DMS114 treated with DMSO at 0.1 percent for 48 hours (cell line): ENCODE results near the gene DCP2.
"Not testable (repeated sequence)": the region's sequence is repeated elsewhere in the genome, so short reads cannot be mapped to it uniquely, and the experiment has no call there.

ENCODE experiments used
- DNase-seq: peaks from one replicate; lab custom pipeline; 2025; ENCODE audit not compliant: unreplicated experiment; lab: John Stamatoyannopoulos, UW

DCP2 gene

DNA sequence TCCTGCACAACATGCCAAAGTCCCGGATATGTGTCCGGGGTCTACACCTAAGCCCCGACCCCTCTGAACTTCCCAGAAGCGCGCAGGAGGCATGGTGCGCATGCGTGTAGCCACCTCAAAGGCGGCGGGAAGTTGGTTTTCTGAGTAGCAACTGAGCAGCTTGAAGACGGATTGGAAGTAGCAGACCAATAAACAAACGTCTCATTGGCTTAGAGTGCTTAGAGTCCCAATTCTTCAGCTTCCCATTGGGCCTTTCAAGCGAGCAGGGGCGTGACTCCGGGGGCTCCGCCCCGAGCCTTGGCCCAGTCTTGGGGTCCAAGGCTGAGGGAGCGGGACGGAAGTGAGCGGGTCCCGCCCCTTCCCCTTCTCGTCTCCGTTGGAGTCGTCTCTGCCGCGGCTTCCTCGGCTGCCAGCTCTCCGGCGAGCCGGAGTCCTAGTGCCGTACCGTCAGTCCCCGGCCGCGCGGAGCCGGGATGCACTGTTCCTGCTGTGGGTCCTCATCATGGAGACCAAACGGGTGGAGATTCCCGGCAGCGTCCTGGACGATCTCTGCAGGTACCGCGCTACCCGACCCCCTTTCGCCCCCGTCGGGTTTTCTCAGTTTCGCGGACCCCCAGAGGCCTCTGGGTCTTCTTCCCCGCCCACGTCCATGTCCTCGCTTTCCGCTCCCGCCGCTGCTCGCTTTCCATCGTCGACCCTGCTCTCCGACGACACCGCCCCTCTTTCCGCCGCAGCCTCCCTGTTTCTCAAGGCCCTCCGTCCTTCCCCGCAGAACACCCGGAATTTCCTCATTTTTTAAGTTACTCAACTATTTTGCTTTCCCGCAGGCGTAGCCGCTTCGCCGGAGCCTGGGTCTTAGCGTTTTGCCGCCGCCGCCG lies at the start of gene DCP2:
TSS of gene DCP2 (plus strand) at position 367 of the 878 bp plus-strand sequence. CDS start at position 503, 136 bp downstream.
- peak; percentile 99 for DNase-seq

DNA sequence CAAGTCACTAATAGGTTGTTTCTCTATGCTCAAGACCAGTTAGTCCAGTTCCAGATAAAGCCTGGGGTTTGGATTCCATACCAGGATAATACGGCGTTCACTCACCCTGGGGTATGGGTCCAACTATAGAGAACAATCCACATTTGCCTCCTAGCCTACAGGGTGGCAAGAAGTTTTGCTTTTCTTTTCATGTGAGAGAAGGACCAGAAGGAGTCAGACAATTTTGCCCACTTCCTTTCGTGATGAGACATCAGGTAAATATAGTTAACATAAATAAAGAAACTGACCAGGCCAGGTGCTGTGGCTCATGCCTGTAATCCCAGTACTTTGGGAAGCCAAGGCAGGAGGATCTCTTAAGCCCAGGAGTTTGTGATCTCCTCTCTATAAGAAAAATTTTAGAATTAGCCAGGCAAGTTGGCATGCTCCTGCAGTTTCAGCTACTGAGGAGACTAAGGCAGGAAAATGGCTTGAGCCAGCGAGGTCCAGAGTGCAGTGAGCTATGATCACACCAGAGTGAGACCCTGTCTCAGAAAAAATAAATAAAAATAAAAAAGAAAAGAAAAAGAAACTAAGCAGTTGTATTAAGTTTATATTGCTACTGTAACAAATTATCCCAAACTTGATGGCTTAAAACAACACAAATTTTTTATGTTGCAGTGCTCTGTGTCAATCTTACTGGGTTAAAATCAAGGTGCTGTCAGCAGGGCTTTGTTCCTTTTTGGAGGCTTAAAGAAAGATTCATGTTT lies 47.1 kb upstream of the DCP2 start:
- no peak for DNase-seq

DNA sequence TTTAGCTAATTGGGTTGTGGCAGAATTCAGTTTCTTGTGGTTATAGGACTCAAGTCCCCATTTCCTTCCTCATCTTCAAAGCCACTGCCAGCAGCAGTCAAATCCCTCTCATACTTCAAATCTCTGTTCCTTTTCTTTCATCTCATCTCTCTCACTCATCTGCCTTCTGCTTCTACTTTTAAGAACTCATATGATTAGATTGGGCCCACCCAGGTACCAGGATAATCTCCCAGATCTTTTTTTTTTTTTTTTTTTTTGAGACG lies 46.6 kb upstream of the DCP2 start:
- DNase-seq: no peak

DNA sequence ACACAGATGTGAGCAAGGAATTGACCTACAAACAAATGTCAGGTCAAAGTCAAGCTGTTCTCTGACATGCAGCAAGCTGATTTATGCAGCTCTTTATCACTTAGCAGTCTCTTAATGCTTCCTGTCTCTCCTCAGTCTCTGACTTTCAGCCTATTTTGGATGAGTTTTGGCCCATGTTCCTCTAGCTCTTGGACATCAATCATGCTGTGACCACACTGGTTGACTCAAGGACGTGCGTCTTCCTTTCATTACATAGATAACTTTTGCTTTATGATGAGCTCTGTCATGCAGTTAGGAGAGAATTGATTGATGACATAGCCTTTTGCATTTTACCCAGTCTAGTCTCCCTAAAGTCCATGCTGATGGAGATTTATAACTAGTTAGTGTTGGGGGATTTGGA lies 45.1 kb upstream of the DCP2 start:
- no peak for DNase-seq

DNA sequence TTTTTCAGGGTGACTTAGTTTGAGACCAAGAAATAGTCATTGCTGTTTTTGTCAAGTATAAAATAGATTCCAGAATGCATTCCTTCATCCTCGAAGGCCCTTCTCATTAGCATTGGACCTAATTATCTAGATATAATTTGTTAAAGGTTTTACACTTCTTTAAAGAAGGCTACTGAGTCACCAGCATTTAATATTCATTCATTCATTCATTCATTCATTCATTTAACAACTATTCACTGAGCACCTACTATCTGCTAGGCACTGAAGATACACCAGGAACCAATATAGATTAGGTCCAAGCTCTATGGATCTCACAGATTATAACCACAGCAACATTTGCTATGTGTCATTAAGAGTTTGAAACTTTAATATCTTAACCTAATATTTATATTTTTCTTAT lies 43.5 kb upstream of the DCP2 start:
- no peak for DNase-seq

DNA sequence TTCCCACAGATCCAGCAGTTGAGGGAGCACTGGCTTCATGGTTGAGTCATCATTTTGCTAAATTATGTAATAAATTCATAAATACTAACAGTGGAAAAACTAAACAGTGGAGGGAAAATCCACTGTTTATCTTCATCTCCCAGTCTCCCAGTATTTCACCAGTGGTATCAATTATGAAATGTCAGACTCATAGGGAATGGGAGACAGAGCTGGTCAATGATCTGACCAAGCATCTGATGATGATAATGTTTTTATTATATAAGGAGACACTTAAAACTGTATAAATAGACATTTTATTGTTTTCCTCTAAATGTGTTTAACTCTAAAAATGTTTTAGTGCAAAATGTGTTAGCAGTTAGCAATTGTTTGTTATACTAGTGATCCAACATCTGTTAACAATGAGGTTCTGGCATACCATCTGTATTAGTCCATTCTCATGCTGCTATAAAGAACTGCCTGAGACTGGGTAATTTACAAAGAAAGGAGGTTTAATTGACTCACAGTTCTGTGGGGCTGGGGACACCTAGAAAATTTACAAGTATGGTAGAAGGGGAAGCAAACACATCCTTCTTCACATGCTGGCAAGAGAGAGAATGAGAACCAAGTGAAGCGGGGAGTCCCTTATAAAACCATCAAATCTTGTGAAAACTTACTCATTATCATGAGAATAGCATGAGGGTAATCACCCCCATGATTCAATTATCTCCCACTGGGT lies 42.8 kb upstream of the DCP2 start:
- DNase-seq: no peak

DNA sequence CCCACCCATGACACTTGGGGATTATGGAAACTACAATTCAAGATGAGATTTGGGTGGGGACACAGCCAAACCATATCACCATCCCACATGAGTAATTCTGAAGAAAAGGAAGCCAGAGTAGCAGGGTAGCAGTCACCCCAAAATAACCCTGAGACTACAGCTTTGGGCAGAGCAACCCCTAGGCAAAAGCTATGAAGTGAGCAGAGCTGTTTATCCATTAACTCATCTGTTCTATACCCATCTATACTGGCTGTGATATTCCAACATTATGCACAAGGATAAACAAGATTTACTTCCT lies 42.3 kb upstream of the DCP2 start:
- DNase-seq: no peak

DNA sequence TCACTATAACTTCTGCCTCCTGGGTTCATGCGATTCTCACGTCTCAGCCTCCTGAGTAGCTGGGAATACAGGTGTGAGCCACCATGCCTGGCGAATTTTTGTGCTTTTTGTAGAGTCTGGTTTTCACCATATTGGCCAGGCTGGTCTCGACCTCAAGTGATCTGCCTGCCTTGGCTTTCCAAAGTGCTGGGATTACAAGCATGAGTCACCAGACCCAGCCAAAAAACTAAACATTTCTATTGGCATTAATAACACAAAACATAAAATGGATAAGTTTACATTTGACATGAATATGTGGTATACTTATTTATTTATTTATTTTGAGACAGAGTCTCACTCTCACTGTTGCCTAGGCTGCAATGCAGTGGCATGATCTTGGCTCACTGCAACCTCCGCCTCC lies 40.9 kb upstream of the DCP2 start:
- no peak for DNase-seq

DNA sequence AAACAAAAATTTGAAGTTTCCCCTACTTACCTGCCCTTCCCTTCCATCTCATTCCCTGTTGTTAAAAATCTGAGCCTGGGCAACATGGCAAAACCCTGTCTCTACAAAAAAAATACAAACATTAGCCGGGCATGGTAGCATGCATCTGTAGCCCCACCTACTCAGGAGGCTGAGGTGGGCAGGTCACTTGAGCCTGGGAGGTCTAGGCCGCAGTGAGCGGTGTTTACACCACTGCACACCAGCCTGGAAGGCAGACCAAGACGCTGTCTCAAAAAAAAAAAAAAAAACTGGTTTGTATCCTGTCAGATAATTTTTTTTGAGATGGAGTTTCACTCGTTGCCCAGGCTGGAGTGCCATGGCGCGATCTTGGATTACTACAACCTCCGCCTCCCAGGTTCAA lies 38.3 kb upstream of the DCP2 start:
- DNase-seq: no peak

DNA sequence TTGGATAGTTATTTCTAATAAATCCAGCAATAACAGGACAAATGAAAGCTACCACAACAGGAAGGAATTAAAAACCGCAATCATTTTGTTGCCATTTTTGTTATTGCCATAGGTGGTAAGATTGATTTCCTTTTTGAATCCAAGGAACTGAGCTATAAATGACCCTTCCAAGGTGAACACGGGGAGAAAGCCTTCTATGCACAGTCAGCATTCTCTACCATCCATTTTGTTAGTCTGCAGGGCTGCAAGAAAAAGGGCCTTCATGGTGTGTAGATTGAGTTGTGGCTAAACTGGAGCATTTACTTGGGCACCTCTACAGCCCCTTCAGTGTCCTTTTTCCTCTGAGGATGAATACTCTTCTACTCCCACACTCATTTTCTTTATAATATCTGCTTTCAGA lies 35.9 kb upstream of the DCP2 start:
- no peak for DNase-seq

DNA sequence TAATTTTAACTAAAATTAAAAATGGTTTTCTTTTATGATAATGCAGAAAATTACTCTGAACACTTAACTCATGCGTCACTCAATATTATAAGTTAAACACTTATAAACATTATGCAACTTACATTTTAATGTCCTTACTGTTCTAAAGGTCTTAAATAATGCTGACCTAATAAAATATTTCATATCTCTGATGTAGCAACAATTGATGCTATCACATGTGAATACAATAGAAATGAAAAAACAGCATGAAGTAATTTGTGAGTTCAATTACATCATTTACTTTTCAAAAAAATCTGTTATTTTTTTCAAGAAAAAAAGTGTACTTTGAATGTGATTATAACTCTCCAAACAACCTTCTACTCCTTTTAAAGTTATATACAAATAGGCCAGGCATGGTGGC lies 28.1 kb upstream of the DCP2 start:
- no peak for DNase-seq

DNA sequence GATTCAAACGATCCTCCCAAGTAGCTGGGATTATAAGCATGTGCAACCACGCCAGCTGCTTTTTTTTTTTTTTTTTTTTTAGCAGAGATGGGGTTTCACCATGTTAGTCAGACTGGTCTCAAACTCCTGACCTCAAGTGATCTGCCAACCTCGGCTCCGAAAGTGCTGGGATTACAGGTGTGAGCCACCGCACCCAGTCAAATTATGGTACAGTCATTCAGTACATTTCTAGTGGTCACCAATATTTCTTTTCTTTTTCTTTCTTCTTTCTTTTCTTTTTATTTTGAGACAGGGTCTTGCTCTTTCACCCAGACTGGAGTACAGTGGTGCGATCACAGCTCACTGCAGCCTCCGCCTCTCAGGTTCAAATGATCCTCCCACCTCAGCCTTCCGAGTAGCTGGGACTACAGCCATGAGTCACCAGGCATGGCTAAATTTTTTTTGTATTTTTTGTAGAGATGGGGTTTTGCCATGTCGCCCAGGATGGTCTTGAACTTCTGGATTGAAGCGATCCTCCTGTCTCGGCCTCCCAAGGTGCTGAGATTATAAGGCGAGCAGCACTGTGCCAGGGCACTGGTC lies 25.4 kb upstream of the DCP2 start:
- no peak for DNase-seq

DNA sequence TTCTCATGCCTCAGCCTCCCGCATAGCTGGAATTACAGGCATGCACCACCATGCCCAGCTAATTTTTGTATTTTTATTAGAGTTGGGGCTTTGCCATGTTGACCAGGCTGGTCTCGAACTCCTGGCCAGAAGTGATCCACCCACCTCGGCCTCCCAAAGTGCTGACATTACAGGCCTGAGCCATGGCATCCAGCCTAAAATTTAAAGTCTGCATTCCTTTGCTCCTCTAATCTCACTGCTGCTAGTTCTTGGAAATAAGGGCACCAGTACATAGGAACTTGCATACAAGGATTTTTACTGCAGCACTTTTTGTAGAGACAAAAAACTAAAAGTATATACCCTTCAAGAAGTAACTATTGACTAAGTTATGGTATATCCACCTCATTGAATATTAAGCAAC lies 20.0 kb upstream of the DCP2 start:
- DNase-seq: no peak

DNA sequence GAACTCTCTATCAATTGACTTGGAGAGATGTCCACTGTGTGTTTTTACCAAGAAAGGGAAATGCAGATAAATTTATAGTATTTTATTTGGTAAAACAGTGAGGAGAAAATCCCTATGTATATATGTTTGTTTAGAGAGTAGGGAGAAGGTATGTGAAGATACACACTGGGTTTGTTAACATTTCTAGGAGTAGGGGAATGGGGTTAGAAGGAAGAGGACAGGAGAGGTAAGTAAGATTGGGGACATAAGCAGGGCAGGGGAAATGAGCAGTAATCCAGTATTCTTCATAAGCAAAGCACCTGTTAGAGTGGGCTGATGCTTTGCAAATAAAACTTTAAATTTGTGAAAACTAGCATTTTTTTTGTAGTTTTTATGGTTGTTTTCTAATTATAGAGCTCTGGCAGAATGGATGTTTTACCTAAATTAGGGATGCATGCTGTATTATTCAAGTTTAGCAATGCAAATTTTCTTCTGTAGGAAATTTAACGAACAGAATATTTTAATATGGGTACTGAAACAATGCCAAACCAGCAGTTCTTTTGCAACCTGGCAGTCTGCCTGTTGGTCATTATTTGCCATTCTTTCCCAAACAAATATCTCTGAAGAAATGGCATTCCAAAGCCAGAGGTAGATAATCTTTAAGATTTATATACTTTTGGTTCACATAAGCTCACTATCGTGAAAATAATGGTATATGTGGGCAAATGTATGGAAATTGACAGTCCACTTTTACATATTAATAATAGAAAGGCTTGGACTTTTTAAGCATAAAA lies 19.4 kb upstream of the DCP2 start:
- DNase-seq: no peak

DNA sequence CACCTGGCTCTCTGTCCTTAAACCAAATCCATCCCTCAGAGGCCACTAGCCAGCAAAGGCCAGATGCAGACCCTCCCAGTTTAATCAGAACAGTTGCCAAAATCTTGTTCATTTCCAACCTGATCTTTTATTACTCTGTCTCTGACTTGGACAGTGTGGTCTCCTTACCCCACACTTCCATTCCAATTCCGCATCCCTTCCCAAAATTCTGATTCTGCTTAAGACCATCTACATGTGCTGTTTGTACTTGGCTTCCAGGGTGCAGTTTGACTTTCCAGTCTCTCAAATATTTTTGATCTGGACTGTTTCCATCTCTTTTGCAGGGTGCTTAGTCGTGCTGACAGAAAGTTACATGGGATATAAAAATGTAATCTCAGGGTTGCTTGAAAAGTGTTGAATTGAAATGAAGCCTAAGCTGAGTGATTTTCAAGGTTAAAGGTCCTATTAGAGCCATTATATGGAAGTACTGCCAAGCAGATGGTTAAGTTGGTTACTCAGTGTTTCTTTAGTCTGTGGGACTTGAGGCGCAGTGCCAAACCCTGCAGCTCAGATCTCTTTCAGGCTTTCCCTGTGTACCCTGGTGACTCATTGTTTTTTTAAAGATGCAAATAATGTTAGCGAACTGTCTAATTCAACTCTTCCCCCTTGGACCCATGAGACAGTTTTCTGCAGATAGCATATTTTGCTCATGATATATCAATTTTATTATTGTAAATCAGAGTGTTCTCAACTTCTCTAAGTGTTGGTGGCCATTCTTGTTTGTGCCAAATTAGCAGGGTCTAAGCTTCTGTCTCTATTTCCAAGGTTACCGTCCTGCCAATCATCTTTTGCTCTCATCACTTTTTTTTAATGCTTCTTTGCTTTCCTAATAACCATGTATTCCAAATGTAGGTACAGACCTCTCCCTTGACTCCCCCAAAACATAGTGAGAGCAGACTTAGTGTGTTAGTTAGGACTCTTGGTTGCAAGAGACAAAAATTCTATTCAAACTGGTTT lies 18.2 kb upstream of the DCP2 start:
- no peak for DNase-seq

DNA sequence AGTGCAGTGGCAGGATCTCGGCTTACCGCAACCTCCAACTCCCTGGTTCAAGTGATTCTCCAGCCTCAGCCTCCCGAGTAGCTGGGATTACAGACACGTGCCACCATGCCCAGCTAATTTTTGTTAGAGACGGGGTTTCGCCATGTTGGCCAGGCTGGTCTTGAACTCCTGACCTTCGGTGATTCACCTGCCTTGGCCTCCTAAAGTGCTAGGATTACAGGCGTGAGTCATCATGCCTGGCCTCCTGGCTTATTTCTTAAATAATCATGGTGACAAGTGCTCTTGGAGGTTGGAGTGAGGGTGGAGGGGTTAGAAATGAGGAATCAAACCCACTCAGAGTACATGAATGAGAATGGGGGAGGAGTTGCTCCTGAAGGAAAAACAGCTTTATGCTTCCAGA lies 16.7 kb upstream of the DCP2 start:
- not testable (repeated sequence) for DNase-seq

DNA sequence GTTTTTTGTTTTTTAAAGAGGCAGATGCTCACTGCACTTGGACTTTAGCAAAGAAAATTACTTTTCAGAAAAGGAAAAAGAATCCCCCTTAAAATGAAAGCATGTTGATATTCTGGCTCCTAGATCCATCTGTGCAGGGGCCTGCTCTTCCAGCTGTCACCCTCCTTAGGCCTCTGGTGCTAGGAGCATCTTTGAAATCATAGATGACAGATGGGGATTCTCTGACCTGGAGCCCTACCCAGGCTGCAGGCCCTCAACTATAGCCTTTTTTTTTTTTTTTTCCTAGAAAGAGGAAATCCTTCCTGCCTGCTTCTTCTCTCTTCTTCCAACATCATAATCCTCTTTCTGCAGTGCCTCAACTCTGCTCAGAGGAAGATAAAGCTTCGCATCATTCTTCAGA lies 16.3 kb upstream of the DCP2 start:
- DNase-seq: no peak

DNA sequence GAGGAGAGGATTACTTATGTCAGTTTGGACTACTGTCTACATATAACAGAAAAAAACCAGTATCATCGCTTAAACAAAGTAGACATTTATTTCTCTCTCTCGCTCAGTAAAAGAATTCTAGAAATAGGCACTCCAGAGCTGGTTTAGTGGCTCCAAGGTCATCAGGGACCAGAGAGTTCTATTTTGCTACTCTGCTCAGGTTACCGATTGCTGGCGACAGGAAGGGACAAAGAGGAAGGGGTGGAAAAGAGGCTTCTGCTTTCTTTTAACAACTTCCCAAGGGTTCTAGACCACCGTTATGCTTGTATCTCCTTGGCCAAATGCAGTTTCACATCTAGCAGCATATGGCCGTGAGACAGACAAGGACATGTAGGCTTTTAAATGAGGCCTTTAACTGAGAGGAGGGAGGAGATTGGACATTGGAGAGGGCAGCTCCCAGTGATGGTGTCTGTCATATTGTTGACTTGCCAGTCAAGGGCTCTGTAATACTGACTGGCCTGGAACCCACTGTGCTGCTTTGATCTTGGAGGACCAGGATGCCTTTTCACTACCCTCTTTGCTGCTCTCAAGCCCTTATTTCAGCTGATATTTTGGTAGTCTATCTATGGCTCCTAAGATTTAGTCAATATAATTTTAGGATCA lies 15.6 kb upstream of the DCP2 start:
- DNase-seq: no peak

DNA sequence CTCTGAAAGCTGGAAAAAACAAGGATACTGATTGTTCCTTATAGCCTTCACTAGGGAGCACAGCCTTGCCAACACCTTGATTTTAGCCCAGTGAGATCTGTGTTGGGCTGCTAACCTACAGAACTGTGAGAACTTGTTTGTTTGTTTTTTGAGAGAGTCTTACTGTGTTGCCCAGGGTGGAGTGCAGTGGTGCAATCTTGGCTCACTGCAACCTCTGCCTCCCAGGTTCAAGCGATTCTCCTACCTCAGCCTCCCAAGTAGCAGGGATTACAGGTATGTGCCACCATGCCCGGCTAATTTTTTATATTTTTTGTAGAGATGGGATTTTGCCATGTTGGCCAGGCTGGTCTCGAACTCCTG lies 13.2 kb upstream of the DCP2 start:
- not testable (repeated sequence) for DNase-seq
